Hepatocyte (in vitro differentiated cells): ENCODE results near the gene PLEKHG3.

Source experiments
- EZH2 ChIP-seq: fragments of 200-600 bp; sonication (generic); IDR thresholded peaks from 2 replicates; pipeline ENCODE4 v1.6.1; 2016; ENCODE audit warnings: antibody characterized with exemption, mild to moderate bottlenecking, borderline replicate concordance
- TF ChIP-seq, protein P1 (sequence below): fragments of 200-600 bp; sonication (generic); IDR thresholded peaks from 2 replicates; pipeline ENCODE4 v1.5.1; 2016; ENCODE audit warnings: antibody characterized with exemption, mild to moderate bottlenecking; ENCODE audit not compliant: poor library complexity

- TF ChIP-seq, protein P1, sequence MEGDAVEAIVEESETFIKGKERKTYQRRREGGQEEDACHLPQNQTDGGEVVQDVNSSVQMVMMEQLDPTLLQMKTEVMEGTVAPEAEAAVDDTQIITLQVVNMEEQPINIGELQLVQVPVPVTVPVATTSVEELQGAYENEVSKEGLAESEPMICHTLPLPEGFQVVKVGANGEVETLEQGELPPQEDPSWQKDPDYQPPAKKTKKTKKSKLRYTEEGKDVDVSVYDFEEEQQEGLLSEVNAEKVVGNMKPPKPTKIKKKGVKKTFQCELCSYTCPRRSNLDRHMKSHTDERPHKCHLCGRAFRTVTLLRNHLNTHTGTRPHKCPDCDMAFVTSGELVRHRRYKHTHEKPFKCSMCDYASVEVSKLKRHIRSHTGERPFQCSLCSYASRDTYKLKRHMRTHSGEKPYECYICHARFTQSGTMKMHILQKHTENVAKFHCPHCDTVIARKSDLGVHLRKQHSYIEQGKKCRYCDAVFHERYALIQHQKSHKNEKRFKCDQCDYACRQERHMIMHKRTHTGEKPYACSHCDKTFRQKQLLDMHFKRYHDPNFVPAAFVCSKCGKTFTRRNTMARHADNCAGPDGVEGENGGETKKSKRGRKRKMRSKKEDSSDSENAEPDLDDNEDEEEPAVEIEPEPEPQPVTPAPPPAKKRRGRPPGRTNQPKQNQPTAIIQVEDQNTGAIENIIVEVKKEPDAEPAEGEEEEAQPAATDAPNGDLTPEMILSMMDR: no peak
- TF ChIP-seq EZH2: no peak
These were observed 68.8 kb downstream of the PLEKHG3 start for GRCh38 chr14:64773046-64773445.
